GM18951 (cell line): ENCODE measurements around the gene MASP1.
"Not testable (repeated sequence)": the region's sequence is repeated elsewhere in the genome, so short reads cannot be mapped to it uniquely, and the experiment has no call there.

Experiments
- POLR2A ChIP-seq: IDR thresholded peaks from 4 replicates; pipeline ENCODE4 v1.6.1; 2011; ENCODE audit warnings: mild to moderate bottlenecking; ENCODE audit not compliant: insufficient read length, insufficient read depth; ENCODE audit errors: extremely low read depth
- in situ Hi-C: fragments of 300-500 bp; cut with MboI; formaldehyde crosslinking; loops from one replicate; pipeline ENCODE4 v1.12.0; 2022; ENCODE audit warnings: low sequenced_read_pairs, mixed read lengths, inconsistent platforms; ENCODE audit not compliant: unreplicated experiment

MASP1 gene

DNA sequence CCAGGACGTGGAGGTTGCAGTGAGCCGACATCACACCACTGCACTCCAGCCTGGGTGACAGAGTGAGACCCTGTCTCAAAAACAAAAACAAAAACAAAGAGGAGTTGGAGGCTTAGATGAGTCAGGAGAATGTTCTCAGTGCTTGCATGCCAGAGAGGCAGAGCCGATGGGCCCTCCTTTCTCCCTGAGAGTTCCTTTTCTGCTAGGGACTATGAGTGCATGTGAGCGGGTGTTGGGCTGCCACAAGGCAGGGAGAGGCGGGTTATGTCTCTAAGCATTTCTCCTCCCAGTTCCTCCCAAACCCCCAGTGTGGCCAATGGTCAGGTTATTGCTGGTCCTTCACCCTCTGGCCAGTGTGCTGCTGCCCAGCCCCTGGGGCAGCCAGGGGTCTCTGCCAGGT, 49.1 kb downstream of the MASP1 start:
- in situ Hi-C loops = no loop called here
- TF ChIP-seq POLR2A = no peak

DNA sequence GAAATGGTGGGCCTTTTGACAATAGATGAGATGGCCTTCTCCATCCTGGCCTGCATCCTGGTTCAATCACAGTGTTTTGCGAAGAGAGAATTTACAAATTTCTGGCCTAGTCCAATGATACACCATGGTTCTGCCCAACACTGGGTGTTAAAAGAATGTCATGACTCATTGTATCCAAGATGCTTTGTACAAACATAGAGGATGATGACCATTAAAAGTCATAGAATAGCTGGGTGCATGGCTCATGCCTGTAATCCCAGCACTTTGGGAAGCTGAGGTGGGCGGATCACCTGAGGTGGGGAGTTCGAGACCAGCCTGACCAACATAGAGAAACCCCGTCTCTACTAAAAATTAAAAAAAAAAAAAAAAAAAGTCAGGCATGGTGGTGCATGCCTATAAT, 52.7 kb downstream of the MASP1 start:
- in situ Hi-C loops = not testable (repeated sequence)

DNA sequence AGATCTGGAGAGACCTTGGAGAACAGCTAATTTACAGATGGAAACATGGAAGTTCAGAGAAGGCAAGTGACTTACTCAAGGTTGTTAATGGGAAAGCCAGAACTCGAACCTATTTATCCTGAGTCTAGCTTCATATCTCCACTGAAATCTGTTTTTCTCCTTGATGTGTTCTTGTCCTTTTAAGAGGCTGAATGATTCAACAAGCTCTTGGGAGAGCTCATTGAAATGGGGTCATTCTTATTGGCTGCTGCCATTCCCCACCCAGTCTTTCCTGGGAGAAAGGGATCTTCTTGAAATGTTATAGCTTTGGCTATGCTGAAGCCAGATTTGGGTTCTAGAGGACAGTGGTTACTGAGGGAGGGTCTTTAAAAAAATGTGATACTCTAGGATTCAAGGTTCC, 53.3 kb downstream of the MASP1 start:
- in situ Hi-C loops = no loop called here

DNA sequence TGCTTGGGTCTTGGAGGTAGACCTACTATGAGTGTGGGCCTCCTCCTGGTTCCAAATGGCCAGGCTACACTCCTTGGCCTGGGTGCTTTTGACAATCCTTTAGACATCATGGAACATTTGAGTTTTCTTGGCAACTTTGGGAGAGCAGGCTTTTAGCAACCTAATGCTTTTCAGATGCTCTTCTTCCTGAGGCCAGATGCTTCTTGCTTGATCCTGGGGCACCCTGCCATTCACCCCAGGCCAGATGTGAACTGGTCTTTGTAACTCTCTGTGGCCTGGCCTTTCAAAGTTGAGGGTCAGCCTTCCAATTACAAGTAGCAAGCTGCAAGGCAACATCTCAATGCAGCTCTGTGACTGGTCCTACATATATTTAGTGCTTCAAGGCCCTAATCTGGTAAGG, 53.8 kb downstream of the MASP1 start:
- no peak for TF ChIP-seq POLR2A
- in situ Hi-C loops = no loop called here

More for the DNA sequence above, 53.3 kb downstream of the MASP1 start:
- TF ChIP-seq POLR2A = no peak

DNA sequence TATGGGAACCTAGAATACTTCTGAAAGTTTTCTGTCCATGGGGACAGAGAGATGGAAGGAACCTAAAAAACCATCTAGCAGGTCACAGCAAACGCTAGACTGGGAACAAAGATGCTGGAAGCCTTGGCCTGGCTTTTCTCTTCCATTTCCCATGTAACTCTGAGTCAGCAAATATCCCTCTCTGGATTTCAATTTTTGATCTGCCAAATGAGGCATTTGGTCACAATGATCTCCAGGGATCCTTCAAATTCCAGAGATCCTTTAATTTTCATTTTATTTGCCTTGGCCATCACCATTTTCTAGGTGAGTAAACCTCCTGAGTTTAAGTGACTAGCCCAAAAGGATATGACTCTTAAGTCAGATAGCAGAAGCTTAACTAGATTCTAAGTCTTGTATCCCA, 54.6 kb downstream of the MASP1 start:
- in situ Hi-C loops = no loop called here
- TF ChIP-seq POLR2A = no peak

DNA sequence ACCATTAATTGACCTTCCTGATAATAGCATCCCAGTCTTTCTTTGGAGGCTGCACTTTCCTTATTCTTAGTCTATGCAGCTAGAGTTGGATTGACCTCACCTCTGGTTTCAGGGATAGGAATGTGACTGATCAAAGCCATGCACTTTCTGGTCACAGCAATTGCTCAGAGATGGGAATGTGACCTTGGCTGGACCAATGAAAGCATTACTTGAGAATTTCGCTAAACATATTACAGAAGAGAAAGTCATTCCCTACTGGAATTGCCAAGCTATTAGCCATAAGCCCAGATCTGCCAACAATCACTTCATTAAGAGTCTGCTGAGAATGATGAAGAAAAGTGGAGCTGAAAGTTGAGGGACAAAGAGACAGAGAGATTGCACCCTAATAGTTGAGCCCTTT, 61.5 kb downstream of the MASP1 start:
- in situ Hi-C loops = no loop called here
- no peak for TF ChIP-seq POLR2A

DNA sequence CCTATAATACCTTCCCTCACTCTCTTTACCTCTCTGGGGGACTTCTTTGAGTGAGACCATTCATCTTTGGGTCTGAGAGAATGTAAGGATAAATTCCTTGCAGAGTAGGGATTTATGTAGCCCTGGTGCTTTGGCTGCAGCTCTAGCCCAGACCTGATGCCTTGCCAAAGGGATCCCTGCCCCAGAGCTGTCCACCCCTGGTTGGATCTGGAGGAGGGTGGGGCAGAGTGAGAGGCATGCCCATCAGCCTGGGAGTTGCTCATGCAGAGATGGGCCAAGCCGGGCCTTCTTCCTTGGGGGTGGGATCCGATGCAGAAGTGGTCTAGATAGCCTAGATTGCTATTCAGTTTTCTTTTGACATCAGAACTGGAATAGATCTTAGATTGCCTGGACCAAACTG, 62.8 kb downstream of the MASP1 start:
- in situ Hi-C loops = no loop called here
- no peak for TF ChIP-seq POLR2A

DNA sequence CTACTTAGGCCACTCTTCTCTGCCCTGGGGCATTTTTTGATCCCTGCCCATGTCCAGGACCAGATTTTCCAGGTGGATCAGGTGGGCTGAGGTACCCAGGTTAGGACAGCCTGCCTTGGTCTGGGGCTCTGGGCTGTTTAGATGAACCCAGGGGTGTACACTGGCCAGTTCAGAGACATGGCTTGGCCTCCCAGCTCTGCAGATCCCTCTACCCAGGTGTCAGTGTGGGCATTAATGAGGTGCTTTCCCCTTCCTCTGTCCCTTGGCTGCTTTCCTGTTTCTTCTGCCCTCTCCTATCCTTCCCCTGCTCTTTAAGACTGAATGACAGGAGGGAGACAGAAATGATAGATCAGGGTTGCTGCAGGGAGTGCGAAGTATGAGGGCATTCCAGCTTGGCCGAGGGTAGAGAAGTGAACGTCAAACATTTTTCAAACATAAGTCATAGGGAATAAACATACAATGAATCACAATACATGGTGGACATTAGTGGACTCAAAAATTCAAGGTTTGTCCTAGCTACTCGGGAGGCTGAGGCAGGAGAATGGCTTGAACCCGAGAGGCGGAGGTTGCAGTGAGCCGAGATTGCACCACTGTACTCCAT, 63.8 kb downstream of the MASP1 start:
- no peak for TF ChIP-seq POLR2A
- in situ Hi-C loops = no loop called here

DNA sequence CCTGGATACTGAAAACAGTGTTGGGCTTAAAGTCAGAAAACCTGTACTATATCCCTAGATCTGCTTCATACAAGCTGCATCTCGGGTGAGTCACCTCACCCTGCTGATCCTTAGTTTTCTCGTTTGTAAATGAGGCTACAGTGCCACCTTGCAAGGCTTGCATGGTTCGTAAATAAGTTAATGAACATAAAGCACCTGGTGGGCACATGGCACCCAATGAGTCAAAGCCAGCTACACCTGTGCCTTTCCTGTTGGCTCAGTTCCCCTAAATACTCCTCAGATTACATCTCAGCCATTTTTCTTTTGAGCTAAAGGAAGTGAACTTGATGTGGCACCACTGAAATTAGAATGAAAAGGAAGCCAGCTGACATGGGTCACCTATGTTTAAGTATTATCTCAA, 67.7 kb downstream of the MASP1 start:
- TF ChIP-seq POLR2A = no peak
- in situ Hi-C loops = no loop called here

DNA sequence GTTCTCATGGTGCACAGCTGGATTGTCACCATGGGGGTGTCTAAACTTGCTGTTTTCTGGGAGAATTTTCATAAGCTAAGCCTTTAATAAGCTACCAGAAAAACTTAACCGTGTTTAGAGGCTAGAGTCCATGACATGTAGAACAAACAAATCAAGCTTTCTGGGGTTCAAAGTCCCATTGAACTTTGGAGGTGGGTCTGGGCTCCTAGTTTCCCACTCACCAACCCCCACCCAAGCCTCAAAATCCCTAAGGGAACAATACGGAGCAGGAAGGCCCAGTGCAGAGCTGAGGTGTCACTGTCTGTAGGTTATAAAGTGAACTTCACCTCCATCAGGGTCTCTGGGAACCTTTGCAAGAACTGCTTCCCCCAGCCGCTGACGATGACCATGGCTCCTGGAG, 68.7 kb downstream of the MASP1 start:
- in situ Hi-C loops = no loop called here
- TF ChIP-seq POLR2A = no peak

DNA sequence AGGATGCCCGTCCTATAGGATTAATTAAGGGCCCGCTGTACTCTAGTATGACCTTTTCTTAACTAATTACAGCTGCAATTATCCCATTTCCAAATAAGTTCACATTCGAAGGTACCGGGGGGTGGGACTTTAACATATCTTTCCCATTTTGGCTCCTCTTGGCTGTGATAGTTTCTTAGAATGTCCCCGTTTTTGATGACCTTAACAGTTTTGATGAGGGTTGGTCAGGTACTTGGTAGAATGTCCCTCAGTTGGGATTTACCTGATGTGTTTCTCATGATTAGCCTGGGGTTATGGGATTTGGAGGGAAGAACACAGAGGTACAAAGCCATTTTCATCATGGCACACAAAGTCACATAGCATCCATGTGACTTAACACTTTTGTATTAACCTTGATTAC, 76.1 kb downstream of the MASP1 start:
- in situ Hi-C loops = no loop called here
- TF ChIP-seq POLR2A = no peak

DNA sequence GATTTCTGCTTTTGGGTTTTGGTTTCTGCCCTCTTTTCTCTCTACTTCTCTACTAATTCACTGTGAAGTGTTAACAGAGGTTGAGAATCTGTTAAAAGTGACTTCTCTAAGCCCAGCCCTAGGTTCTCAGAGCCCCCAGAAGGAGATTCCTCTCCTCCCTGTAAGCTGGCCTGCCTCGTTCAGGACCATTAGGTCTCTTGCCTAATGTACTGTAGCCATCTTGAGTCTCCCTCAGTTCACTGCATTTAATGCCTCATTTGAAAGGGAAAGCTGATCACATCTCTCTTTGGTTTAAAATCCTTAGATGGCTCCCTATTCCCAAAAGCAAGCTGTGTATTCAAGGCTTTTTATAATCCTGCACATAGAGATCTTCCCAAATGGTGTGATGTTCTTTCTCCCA, 77.9 kb downstream of the MASP1 start:
- in situ Hi-C loops = no loop called here
- no peak for TF ChIP-seq POLR2A

DNA sequence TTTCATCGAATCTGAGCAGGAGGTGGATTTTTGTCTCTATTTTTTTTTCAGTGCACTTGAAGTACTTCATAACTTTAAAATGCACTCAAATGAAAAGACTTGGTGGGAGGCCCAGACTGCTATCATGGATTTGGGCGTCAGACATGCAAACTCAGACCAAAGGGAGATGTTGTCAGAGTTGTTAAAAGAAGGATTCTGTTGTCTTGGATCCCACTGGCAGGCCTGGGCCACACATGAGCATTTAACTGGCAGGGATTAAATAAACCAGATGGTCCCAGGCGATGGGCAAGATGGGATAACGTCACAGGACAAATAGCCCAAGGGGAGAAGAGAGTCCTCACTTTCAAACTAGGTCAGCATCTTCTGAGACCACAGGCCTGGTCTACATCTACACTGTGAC, 78.8 kb downstream of the MASP1 start:
- in situ Hi-C loops = no loop called here
- no peak for TF ChIP-seq POLR2A

DNA sequence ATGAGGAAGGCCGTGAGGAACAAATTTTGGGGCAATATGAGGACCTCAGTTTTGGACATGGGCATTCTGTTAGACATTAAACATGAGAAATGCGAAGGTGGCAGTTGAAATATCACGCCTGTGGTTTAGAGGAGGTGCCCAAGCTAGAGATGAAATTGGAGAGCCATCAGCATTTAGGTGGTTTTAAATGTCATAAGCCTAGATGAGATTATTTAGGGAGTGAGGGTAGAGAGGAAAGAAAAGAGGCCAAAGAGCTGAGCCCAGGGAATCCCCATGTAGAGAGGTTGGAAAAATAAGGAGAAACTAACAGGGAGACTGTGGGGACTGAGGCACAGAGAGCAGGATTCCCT, 79.4 kb downstream of the MASP1 start:
- in situ Hi-C loops = no loop called here
- TF ChIP-seq POLR2A = no peak

DNA sequence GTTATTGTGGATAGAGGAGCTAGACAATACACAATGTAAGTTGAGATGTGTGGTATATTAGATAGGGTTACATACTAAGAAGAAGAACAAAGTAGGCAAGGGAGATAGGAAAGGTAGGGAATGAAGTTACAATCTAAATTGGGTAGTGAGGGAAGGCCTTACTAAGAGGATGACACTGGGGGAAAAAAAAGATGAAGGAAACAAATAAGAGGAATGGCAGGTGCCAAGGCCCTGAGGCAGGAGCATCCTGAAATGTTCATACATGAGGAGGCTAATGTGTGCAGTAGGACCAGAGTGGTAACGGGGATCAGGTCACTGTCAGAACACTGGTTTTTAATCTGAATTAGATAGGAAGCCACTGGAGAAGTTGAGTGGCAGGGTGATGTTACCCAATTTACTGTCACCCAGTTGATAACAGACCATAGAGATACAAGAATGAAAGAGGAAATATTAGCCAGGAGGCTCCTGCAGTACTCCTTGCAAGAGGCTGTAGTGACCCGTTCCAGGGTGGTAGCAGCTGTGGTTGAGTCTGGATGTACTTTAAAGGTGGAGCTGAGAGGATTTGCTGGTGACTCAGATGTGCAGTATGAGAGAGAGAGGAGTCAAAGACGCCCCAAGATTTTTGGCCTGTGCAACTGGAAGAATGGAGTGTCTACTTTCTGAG, 79.9 kb downstream of the MASP1 start:
- in situ Hi-C loops = no loop called here
- no peak for TF ChIP-seq POLR2A
